Measurements from ENCODE around the gene TM4SF1. TPM values are rescaled to one million over a fixed set of nuclear protein-coding genes. Genes with fewer than 3 reads are reported as not detected.
A peak's percentile ranks its signal among the peaks of the same experiment; 100 is the strongest.

TM4SF1 gene
- total RNA-seq, 1 donor from 2014 or later = 23.2 TPM

DNA sequence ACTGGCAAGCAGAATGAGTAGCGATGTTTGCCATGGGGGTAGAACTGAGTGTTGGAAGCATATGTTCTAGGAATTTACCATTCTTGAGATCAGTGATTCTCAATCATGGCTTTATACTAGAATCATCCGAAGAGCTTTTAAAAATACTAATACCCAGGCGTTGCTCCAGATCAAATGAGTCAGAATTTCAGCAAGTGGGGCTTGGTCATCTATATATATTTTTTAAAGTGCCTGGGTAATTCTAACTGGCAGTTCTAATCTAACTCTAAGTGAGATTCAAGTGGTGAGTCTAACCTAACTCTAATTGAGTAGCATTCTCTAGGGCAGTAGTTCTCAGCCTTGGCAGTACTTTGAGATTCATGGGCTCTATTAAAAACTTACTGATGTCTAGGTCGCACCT, 20.8 kb downstream of the TM4SF1 start:
- Histone ChIP-seq H3K4me3 (ENCODE audit: low read depth, low read length) (no peak overlapping the region), H3K27me3 (ENCODE audit: control insufficient read depth, insufficient read depth, low read length) (no peaks in the 10 kb centered on the region), H3K36me3 (ENCODE audit: control insufficient read depth, insufficient read depth, low read length) (no peaks in the 10 kb centered on the region)
- DNase-seq (ENCODE audit: low read depth) (no peak), FAIRE-seq (no peak)
- TF ChIP-seq, protein P1, sequence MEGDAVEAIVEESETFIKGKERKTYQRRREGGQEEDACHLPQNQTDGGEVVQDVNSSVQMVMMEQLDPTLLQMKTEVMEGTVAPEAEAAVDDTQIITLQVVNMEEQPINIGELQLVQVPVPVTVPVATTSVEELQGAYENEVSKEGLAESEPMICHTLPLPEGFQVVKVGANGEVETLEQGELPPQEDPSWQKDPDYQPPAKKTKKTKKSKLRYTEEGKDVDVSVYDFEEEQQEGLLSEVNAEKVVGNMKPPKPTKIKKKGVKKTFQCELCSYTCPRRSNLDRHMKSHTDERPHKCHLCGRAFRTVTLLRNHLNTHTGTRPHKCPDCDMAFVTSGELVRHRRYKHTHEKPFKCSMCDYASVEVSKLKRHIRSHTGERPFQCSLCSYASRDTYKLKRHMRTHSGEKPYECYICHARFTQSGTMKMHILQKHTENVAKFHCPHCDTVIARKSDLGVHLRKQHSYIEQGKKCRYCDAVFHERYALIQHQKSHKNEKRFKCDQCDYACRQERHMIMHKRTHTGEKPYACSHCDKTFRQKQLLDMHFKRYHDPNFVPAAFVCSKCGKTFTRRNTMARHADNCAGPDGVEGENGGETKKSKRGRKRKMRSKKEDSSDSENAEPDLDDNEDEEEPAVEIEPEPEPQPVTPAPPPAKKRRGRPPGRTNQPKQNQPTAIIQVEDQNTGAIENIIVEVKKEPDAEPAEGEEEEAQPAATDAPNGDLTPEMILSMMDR (IDR thresholded peaks at IDR 0.05; ENCODE audit: insufficient read depth, low read length, severe bottlenecking) = no peak

DNA sequence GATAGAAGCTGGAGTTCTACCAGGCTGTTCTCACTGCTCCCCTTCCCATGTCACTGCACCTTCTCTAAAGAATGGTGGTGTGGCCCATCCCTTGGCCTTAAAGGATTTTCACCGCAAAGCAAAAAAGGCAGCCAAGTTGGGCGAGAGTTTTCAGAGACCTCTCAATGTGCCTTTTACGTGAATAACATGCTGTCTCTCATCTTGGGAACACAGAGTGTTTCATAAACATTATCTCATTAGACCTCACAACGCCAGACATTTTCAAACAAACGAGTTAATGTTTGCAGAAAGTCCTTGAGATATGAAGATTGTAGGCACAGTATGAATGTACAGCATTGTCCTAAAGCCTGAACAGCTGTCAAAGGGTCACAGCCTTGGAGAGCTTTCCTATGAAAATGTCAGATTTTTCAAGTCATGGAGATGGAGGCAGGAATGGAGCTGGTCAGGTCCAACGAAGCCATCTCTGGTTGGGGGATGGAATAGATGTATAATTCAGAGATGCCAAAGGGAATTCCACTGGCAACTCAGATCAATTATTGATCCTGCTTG, 21.3 kb downstream of the TM4SF1 start:
- H3K36me3 ChIP-seq (ENCODE audit: control insufficient read depth, insufficient read depth, low read length) = no peaks in the 10 kb centered on the region
- no peak overlapping the region for H3K4me3 ChIP-seq (ENCODE audit: low read depth, low read length)
- DNase-seq (ENCODE audit: low read depth) (no peak), FAIRE-seq (no peak)
- no peaks in the 10 kb centered on the region for H3K27me3 ChIP-seq (ENCODE audit: control insufficient read depth, insufficient read depth, low read length)
- TF ChIP-seq, protein P1 (IDR thresholded peaks at IDR 0.05; ENCODE audit: insufficient read depth, low read length, severe bottlenecking) = no peak

DNA sequence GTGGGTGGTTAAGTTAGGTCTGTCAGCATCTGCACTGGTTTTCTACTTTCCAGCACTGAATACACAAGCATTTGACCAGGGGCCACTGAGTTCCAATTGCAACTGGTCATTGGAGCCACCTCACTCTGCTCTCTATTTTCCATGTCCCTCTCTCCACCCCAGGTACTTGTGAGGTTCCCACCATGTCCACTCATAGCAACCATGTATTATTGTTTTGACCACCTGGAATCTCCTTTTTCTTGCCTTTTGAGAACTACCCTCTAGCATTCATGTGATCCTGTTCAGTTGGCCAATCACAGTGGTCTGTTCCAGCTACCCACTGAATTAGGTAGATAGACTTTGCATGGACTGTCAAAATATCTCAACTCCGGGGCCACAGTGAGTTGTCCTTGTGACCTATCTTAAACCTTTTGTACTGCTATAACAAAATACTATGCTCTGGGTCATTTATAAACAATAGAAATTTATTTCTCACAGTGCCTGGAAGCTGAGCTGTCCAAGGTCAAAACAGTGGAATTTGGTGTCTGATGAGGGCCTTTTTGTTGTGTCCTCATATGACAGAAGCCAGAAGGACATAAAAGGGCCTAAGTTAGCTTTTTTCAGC, 23.8 kb downstream of the TM4SF1 start:
- Histone ChIP-seq H3K4me3 (ENCODE audit: low read depth, low read length) (no peak overlapping the region), H3K27me3 (ENCODE audit: control insufficient read depth, insufficient read depth, low read length) (no peaks in the 10 kb centered on the region), H3K36me3 (ENCODE audit: control insufficient read depth, insufficient read depth, low read length) (no peaks in the 10 kb centered on the region)
- FAIRE-seq (no peak), DNase-seq (ENCODE audit: low read depth) (no peak)
- TF ChIP-seq, protein P1 (IDR thresholded peaks at IDR 0.05; ENCODE audit: insufficient read depth, low read length, severe bottlenecking) = no peak

DNA sequence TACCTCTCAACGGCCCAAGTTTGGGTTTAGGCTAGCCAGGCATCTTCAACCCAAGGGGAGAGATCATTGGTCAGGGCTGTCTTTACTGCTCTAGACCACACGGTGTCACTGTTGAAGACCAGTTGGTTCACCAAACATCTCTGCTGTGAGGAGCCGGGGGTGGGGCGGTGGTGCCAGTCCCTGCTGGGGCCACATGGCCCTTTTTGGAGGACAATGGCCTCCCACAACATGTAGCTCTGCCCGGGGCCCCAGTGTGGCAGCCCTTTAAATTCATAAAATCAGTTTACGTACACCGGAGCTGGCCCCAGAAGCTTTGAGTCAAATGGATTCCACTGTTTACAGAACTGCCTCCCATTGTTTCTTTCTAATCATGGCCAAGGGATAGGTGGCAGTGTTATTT, 24.9 kb downstream of the TM4SF1 start:
- Histone ChIP-seq H3K27me3 (ENCODE audit: control insufficient read depth, insufficient read depth, low read length) (no peaks in the 10 kb centered on the region), H3K4me3 (ENCODE audit: low read depth, low read length) (no peak overlapping the region), H3K36me3 (ENCODE audit: control insufficient read depth, insufficient read depth, low read length) (no peaks in the 10 kb centered on the region)
- TF ChIP-seq, protein P1 (IDR thresholded peaks at IDR 0.05; ENCODE audit: insufficient read depth, low read length, severe bottlenecking) = peak; percentile 89
- peak; percentile 64 for DNase-seq (ENCODE audit: low read depth)
- FAIRE-seq = no peak

DNA sequence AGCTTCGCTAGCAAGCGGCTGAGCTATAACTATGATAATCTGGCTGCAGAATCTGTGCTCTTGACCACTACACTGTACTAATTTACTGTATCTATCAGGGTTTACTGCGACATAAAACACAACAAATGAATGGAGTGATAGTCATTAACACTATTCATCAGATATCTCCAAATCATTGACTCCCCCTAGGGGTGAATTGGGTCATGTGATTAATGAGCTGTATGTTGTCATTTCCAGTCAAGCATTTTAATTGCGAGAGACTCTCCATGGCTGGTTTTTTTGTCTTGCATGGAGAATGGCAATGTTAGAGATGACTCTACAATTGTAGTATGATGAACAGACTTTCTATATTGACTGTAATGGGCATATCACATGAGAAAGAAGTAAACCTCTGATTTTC, 33.5 kb downstream of the TM4SF1 start:
- Histone ChIP-seq H3K36me3 (ENCODE audit: control insufficient read depth, insufficient read depth, low read length) (no peaks in the 10 kb centered on the region), H3K27me3 (ENCODE audit: control insufficient read depth, insufficient read depth, low read length) (no peaks in the 10 kb centered on the region), H3K4me3 (ENCODE audit: low read depth, low read length) (no peak overlapping the region)
- peak; percentile 33 for DNase-seq (ENCODE audit: low read depth)
- FAIRE-seq = no peak
- TF ChIP-seq, protein P1 (IDR thresholded peaks at IDR 0.05; ENCODE audit: insufficient read depth, low read length, severe bottlenecking) = no peak

Measured in bronchial epithelial cell (primary cell).